B cell (primary cell): ENCODE data around the gene HEPN1. TPM values are rescaled to one million over a fixed set of nuclear protein-coding genes. Genes with fewer than 3 reads are reported as not detected.

Experiments used
- ATAC-seq: fragments of 200-7000 bp; cut with Tn5 transposase; one replicate; pipeline ENCODE4 v1.10.0; 2021; ENCODE audit warnings: low read depth, mild to moderate bottlenecking, moderate number of reproducible peaks, moderate library complexity
- CTCF ChIA-PET: fragments of 350-600 bp; sonication (Branson Sonifier 250); formaldehyde crosslinking; loops from one replicate; lab custom pipeline; 2021; ENCODE audit warnings: antibody characterized with exemption, inconsistent platforms; lab: Charles Lee
- POLR2A ChIA-PET: fragments of 350-600 bp; sonication (Branson Sonifier 250); formaldehyde crosslinking; loops from one replicate; lab custom pipeline; 2021; ENCODE audit warnings: antibody characterized with exemption; lab: Charles Lee
- DNase-seq: peaks from one replicate; pipeline ENCODE4 v3.0.0; 2013
- H2AFZ ChIP-seq: 2 replicates; pipeline ENCODE4 v1.6.1; 2012; ENCODE audit warnings: mild to moderate bottlenecking, low read depth, low read length; ENCODE audit not compliant: insufficient read depth, poor library complexity, severe bottlenecking
- H3K27ac ChIP-seq, 2 donors: 1 replicate in 1 of 2; 2 replicates in 1 of 2; pipeline ENCODE4 v1.5.1; 2012 to 2013; ENCODE audit warnings: low read length in 2 of 2, mild to moderate bottlenecking in 2 of 2, moderate library complexity in 1 of 2
- H3K27me3 ChIP-seq, 4 experiments: fragments of 200-600 bp in 1 of 4; sonication (generic) in 1 of 4; replicated peaks in 1 of 4; 1 replicate in 2 of 4; 2 replicates in 2 of 4; pipeline versions ENCODE4 v1.6.1 to v1.7.0; 2013 to 2016; ENCODE audit warnings: low read length in 3 of 4, mild to moderate bottlenecking in 2 of 4, mixed read lengths in 1 of 4, moderate library complexity in 1 of 4; ENCODE audit not compliant: insufficient read depth in 4 of 4, control insufficient read depth in 3 of 4; ENCODE audit errors: control extremely low read depth in 1 of 4
- H3K36me3 ChIP-seq, 2 experiments: replicated peaks in 1 of 2; 1 replicate in 1 of 2; 2 replicates in 1 of 2; pipeline versions ENCODE4 v1.6.1 to v1.7.1; 2013; ENCODE audit warnings: low read length in 1 of 2; ENCODE audit not compliant: insufficient read depth in 2 of 2, control insufficient read depth in 1 of 2; ENCODE audit errors: control extremely low read depth in 1 of 2, extremely low read depth in 1 of 2
- H3K4me1 ChIP-seq, 2 donors: fragments of 200-600 bp in 1 of 2; sonication (generic) in 1 of 2; 1 replicate in 1 of 2; 2 replicates in 1 of 2; pipeline versions ENCODE4 v1.5.1 to v1.6.1; 2013 to 2017; ENCODE audit warnings: low read length in 2 of 2; ENCODE audit not compliant: control insufficient read depth in 2 of 2, insufficient read depth in 2 of 2
- H3K4me2 ChIP-seq: replicated peaks from 2 replicates; pipeline ENCODE3; 2012; ENCODE audit warnings: mild to moderate bottlenecking, low read depth, low read length; ENCODE audit not compliant: poor library complexity, severe bottlenecking
- H3K4me3 ChIP-seq, 5 experiments: fragments of 200-600 bp in 1 of 5; sonication (generic) in 1 of 5; 1 replicate in 3 of 5; 2 replicates in 2 of 5; pipeline versions ENCODE4 v1.5.1 to v1.7.0; 2011 to 2016; ENCODE audit warnings: low read length in 4 of 5, mild to moderate bottlenecking in 4 of 5, low read depth in 2 of 5, control low read depth in 1 of 5, moderate library complexity in 1 of 5; ENCODE audit not compliant: insufficient read depth in 1 of 5; ENCODE audit errors: control extremely low read depth in 1 of 5, extremely low read depth in 1 of 5
- H3K79me2 ChIP-seq: fragments of 200-600 bp; sonication (generic); one replicate; pipeline ENCODE4 v1.6.0; 2016; ENCODE audit warnings: low read length; ENCODE audit not compliant: control insufficient read depth, insufficient read depth
- H3K9ac ChIP-seq: fragments of 200-600 bp; sonication (generic); 2 replicates; pipeline ENCODE4 v1.6.1; 2017; ENCODE audit warnings: mild to moderate bottlenecking, low read length, moderate library complexity
- H3K9me3 ChIP-seq, 3 donors: one replicate each; pipeline versions ENCODE4 v1.6.1 to v1.7.1; 2013; ENCODE audit warnings: low read length in 2 of 3; ENCODE audit not compliant: control insufficient read depth in 2 of 3, insufficient read depth in 1 of 3; ENCODE audit errors: control extremely low read depth in 1 of 3
- H4K20me1 ChIP-seq: 2 replicates; pipeline ENCODE4 v1.6.0; 2012; ENCODE audit warnings: mild to moderate bottlenecking, low read length; ENCODE audit not compliant: insufficient read depth, control insufficient read depth, poor library complexity, severe bottlenecking
- H3K27ac Mint-ChIP-seq: one replicate; pipeline ENCODE4 v1.8.0; 2021; ENCODE audit warnings: mixed read lengths
- H3K27me3 Mint-ChIP-seq: one replicate; pipeline ENCODE4 v1.8.0; 2021; ENCODE audit warnings: mixed read lengths
- H3K4me1 Mint-ChIP-seq: one replicate; pipeline ENCODE4 v1.8.0; 2021; ENCODE audit warnings: mixed read lengths
- H3K4me3 Mint-ChIP-seq: one replicate; pipeline ENCODE4 v1.8.0; 2021; ENCODE audit warnings: mixed read lengths
- H3K9me3 Mint-ChIP-seq: one replicate; pipeline ENCODE4 v1.8.0; 2022; ENCODE audit warnings: mixed read lengths; ENCODE audit not compliant: insufficient read depth
- CTCF ChIP-seq: fragments of 200-600 bp; IDR thresholded peaks from one replicate; pipeline ENCODE4 v1.8.0; 2022; ENCODE audit warnings: antibody characterized with exemption, mild to moderate bottlenecking
- EZH2 ChIP-seq: IDR thresholded peaks from 2 replicates; pipeline ENCODE4 v1.6.1; 2012; ENCODE audit warnings: borderline replicate concordance, low read depth, mild to moderate bottlenecking, moderate library complexity, low read length; ENCODE audit not compliant: insufficient read depth, poor library complexity, severe bottlenecking
- WGBS: methylation state at CpG from one replicate; pipeline ENCODE4 v1.1.5; 2013; ENCODE audit warnings: missing lambda C conversion rate; ENCODE audit not compliant: insufficient coverage; 5-methylcytosine and 5-hydroxymethylcytosine counted together
- intact Hi-C: fragments of 100-400 bp; cut with micrococcal nuclease; formaldehyde crosslinking; loops from one replicate; pipeline ENCODE4 v1.10.0; 2022
- polyA plus RNA-seq: library from polyadenylated mRNA; depleted of rRNA; stranded (reverse); fragments of >200 nt; gene quantifications from 2 replicates; pipeline ENCODE4 v1.2.3, GENCODE V29; 2012
- total RNA-seq, 2 donors: library from RNA; stranded (reverse); fragments of 120-200 nt in 1 of 2; gene quantifications; 1 replicate in 1 of 2; 2 replicates in 1 of 2; pipeline versions ENCODE4 v1.2.3 to v1.2.4, GENCODE V29; 2013 to 2022

HEPN1 gene
- total and polyA plus RNA-seq, 2 donors (not counting 1 experiment from before 2014, with no cell fraction given), result not detected

- H3K79me2 ChIP-seq, result no peaks in the 10 kb centered on the region
- Mint-ChIP-seq H3K27me3 (peaks cover 24% of the 10 kb centered on the region), H3K4me3 (no peak overlapping the region), H3K9me3 (no peaks in the 10 kb centered on the region), H3K27ac (no peak overlapping the region), H3K4me1 (no peaks in the 10 kb centered on the region)
- 100% methylated on average over 1 of the region's 3 CpGs for WGBS
- no peaks in the 10 kb centered on the region for H3K36me3 ChIP-seq
- TF ChIP-seq CTCF (no peak), EZH2 (no peak)
- H3K4me1 ChIP-seq, result no peaks in the 10 kb centered on the region
- H3K27me3 ChIP-seq, result peaks cover 0 to 6% (median 0%) of the 10 kb centered on the region in 4 experiments
- H3K27ac ChIP-seq, result no peak overlapping the region
- no peak overlapping the region for H3K4me3 ChIP-seq
- H3K4me2 ChIP-seq, result no peak overlapping the region
- H3K9ac ChIP-seq, result no peak overlapping the region
- intact Hi-C loops, result no loop called here
- peaks cover 0 to 4% (median 0%) of the 10 kb centered on the region in 3 donors for H3K9me3 ChIP-seq
- no peak for DNase-seq
- no peaks in the 10 kb centered on the region for H4K20me1 ChIP-seq
- ChIA-PET CTCF (interaction anchor here (1.9 kb wide), 1 partner anchor 12 kb away, joined by 6 read pairs; no protein-coding TSS in a partner anchor), POLR2A (no interaction called here)
- H2AFZ ChIP-seq, result no peak overlapping the region
- no peak for ATAC-seq
These were observed 31.4 kb upstream of the HEPN1 start for GRCh38 chr11:124887667-124888013.

GRCh38 chr11:124889191-124890091 is 29.6 kb upstream of the HEPN1 start:
- Histone ChIP-seq H2AFZ (no peak overlapping the region), H3K9me3 (peaks cover 0 to 4% (median 0%) of the 10 kb centered on the region in 3 donors), H3K27ac (no peak overlapping the region), H4K20me1 (no peaks in the 10 kb centered on the region), H3K27me3 (peaks cover 0 to 6% (median 3%) of the 10 kb centered on the region in 4 experiments), H3K79me2 (no peaks in the 10 kb centered on the region), H3K36me3 (no peaks in the 10 kb centered on the region), H3K4me1 (no peaks in the 10 kb centered on the region), H3K4me3 (no peak overlapping the region), H3K4me2 (no peak overlapping the region), H3K9ac (no peak overlapping the region)
- ATAC-seq (no peak), DNase-seq (no peak)
- Mint-ChIP-seq H3K27ac (no peak overlapping the region), H3K9me3 (no peaks in the 10 kb centered on the region), H3K4me1 (no peaks in the 10 kb centered on the region), H3K4me3 (no peak overlapping the region), H3K27me3 (peaks cover 27% of the 10 kb centered on the region)
- ChIA-PET POLR2A (no interaction called here), CTCF (no interaction called here)
- intact Hi-C loops, result no loop called here
- WGBS, result 83% methylated on average over 2 of the region's 2 CpGs
- TF ChIP-seq CTCF (no peak), EZH2 (no peak)
